Bone marrow (tissue), 2 donors: Measurements from ENCODE around the gene RETN.

Experiments
- DNase-seq, 2 donors: peaks; one replicate each; lab custom pipeline; 2025; lab: John Stamatoyannopoulos, UW

Gene RETN

GRCh38 chr19:7668842-7669241 is at the start of gene RETN:
TSS of gene RETN (plus strand) at chr19:7669049. CDS start at chr19:7669327, 278 bp downstream.
- DNase-seq: no peak

GRCh38 chr19:7619671-7620441 is 49.0 kb upstream of the RETN start:
- no peak for DNase-seq

- no peak for DNase-seq
These were observed 48.1 kb upstream of the RETN start for GRCh38 chr19:7620442-7621412.

- no peak for DNase-seq
These were observed 45.7 kb upstream of the RETN start for GRCh38 chr19:7622933-7623685.

- no peak for DNase-seq
These were observed 44.9 kb upstream of the RETN start for GRCh38 chr19:7623725-7624603.

GRCh38 chr19:7624810-7625209 is 44.0 kb upstream of the RETN start:
- DNase-seq: no peak

- DNase-seq: no peak
These were observed 43.0 kb upstream of the RETN start for GRCh38 chr19:7625763-7626372.

- no peak for DNase-seq
These were observed 41.7 kb upstream of the RETN start for GRCh38 chr19:7627166-7627565.

GRCh38 chr19:7628589-7629311 is 40.1 kb upstream of the RETN start:
- no peak for DNase-seq

GRCh38 chr19:7629347-7630054 is 39.3 kb upstream of the RETN start, which contains the start of the genes PET100 and XAB2:
TSS of gene PET100 (plus strand) at chr19:7629793. CDS start at chr19:7629834, 41 bp downstream.
TSS of gene XAB2 (minus strand) at chr19:7629545. CDS start at chr19:7629527, 18 bp downstream.
- peak; percentile 86 to 98 for DNase-seq

GRCh38 chr19:7631577-7631976 is 37.3 kb upstream of the RETN start:
- no peak for DNase-seq

- DNase-seq: no peak
These were observed 36.3 kb upstream of the RETN start for GRCh38 chr19:7632340-7633203.

GRCh38 chr19:7633698-7634097 is 35.2 kb upstream of the RETN start, which contains the start of gene PCP2:
TSS of gene PCP2 (minus strand) at chr19:7633719. CDS start at chr19:7633457, 262 bp downstream.
- DNase-seq: no peak

- no peak for DNase-seq
These were observed 33.2 kb upstream of the RETN start for GRCh38 chr19:7635670-7636069.

GRCh38 chr19:7636317-7636690 is 32.5 kb upstream of the RETN start:
- DNase-seq: no peak

GRCh38 chr19:7636691-7637373 is 32.0 kb upstream of the RETN start, which contains the start of gene STXBP2:
TSS of gene STXBP2 (plus strand) at chr19:7637110. CDS start at chr19:7637150, 40 bp downstream.
- peak in 1 of 2 donors; percentile 67 for DNase-seq
